Measurements from ENCODE around the gene SMARCD1.
"Not testable (repeated sequence)": the region's sequence is repeated elsewhere in the genome, so short reads cannot be mapped to it uniquely, and the experiment has no call there.

Gene SMARCD1

GRCh38 chr12:50077099-50077498 lies 8.0 kb upstream of the SMARCD1 start:
- DNase-seq (ENCODE audit: low read depth, low spot score) = no peak

- DNase-seq (ENCODE audit: low read depth, low spot score) = no peak
Observed at GRCh38 chr12:50078281-50078680, 6.9 kb upstream of the SMARCD1 start.

GRCh38 chr12:50079771-50080170 lies 5.4 kb upstream of the SMARCD1 start:
- no peak for DNase-seq (ENCODE audit: low read depth, low spot score)

- DNase-seq (ENCODE audit: low read depth, low spot score) = no peak
Observed at GRCh38 chr12:50081096-50081808, 3.9 kb upstream of the SMARCD1 start.

GRCh38 chr12:50082644-50083043 lies 2.5 kb upstream of the SMARCD1 start:
- no peak for DNase-seq (ENCODE audit: low read depth, low spot score)

GRCh38 chr12:50083301-50083700 lies 1.8 kb upstream of the SMARCD1 start:
- DNase-seq (ENCODE audit: low read depth, low spot score) = no peak

GRCh38 chr12:50084409-50084774 lies 750 bp upstream of the SMARCD1 start:
- not testable (repeated sequence) for DNase-seq (ENCODE audit: low read depth, low spot score)

GRCh38 chr12:50085615-50086072 lies 502 bp downstream of the SMARCD1 start:
- no peak for DNase-seq (ENCODE audit: low read depth, low spot score)

GRCh38 chr12:50086148-50086547 lies 1.0 kb downstream of the SMARCD1 start:
- DNase-seq (ENCODE audit: low read depth, low spot score) = no peak

- DNase-seq (ENCODE audit: low read depth, low spot score) = no peak
Observed at GRCh38 chr12:50087151-50087550, 2.0 kb downstream of the SMARCD1 start.

GRCh38 chr12:50087995-50088394 lies 2.9 kb downstream of the SMARCD1 start:
- no peak for DNase-seq (ENCODE audit: low read depth, low spot score)

GRCh38 chr12:50088577-50089335 lies 3.6 kb downstream of the SMARCD1 start:
- DNase-seq (ENCODE audit: low read depth, low spot score) = no peak

GRCh38 chr12:50089730-50090129 lies 4.6 kb downstream of the SMARCD1 start:
- DNase-seq (ENCODE audit: low read depth, low spot score) = no peak

- DNase-seq (ENCODE audit: low read depth, low spot score) = no peak
Observed at GRCh38 chr12:50090391-50090790, 5.2 kb downstream of the SMARCD1 start.

- DNase-seq (ENCODE audit: low read depth, low spot score) = no peak
Observed at GRCh38 chr12:50097952-50098351, 12.8 kb downstream of the SMARCD1 start.

GRCh38 chr12:50099302-50100008 lies 14.3 kb downstream of the SMARCD1 start:
- no peak for DNase-seq (ENCODE audit: low read depth, low spot score)

GRCh38 chr12:50100561-50100960 lies 15.4 kb downstream of the SMARCD1 start:
- no peak for DNase-seq (ENCODE audit: low read depth, low spot score)

GRCh38 chr12:50101663-50102062 lies 16.5 kb downstream of the SMARCD1 start:
- DNase-seq (ENCODE audit: low read depth, low spot score) = no peak

- DNase-seq (ENCODE audit: low read depth, low spot score) = no peak
Observed at GRCh38 chr12:50102131-50102531, 17.0 kb downstream of the SMARCD1 start.

- DNase-seq (ENCODE audit: low read depth, low spot score) = no peak
Observed at GRCh38 chr12:50102646-50103309, 17.6 kb downstream of the SMARCD1 start.

- DNase-seq (ENCODE audit: low read depth, low spot score) = no peak
Observed at GRCh38 chr12:50103351-50103750, 18.2 kb downstream of the SMARCD1 start.

- no peak for DNase-seq (ENCODE audit: low read depth, low spot score)
Observed at GRCh38 chr12:50103767-50104321, 18.7 kb downstream of the SMARCD1 start, which contains the start of gene GPD1. Gene GPD1 (plus strand): TSS chr12:50104008. CDS start chr12:50104051, 43 bp downstream.
